NCI-H2029 (cell line): Measurements from ENCODE around the gene GRK6.

Source experiments
- DNase-seq: peaks from one replicate; lab custom pipeline; 2025; lab: John Stamatoyannopoulos, UW

GRK6 gene

DNA sequence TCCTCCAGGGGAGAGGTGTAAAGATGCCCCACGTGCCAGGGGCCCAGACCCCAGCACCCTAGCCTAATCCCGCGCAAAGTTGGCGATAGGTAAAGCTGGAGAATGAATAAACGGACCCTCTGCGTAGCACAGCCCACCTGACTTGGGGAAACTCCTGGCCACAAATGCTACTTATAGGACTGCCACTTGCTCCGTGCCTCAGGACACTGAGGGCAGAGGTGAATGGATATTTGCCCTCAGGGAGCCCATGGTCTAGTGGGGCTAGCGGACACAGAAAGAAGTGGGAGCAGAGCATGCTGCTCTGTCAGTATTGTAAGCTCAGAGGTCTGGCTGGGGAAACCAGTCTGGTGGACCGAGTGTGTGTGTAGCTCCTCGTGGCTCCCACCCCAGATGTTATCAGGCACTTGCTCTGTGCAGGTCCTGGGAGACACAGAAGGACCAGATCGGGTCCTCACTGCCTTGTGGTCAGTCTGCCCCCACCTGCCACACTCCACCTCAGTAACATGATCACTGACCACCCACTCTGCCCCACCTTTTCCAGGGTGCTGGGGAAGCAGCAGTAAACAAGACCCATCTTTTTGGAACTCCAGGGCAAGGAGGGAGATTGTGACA, 841 bp downstream of the GRK6 start:
- no peak for DNase-seq

GRCh38 chr5:177427919-177428573, 1.6 kb downstream of the GRK6 start:
- DNase-seq = no peak

GRCh38 chr5:177428574-177429217, 2.2 kb downstream of the GRK6 start:
- DNase-seq = no peak

GRCh38 chr5:177429248-177430040, 3.0 kb downstream of the GRK6 start:
- DNase-seq = no peak

GRCh38 chr5:177430140-177430951, 3.9 kb downstream of the GRK6 start:
- no peak for DNase-seq

DNA sequence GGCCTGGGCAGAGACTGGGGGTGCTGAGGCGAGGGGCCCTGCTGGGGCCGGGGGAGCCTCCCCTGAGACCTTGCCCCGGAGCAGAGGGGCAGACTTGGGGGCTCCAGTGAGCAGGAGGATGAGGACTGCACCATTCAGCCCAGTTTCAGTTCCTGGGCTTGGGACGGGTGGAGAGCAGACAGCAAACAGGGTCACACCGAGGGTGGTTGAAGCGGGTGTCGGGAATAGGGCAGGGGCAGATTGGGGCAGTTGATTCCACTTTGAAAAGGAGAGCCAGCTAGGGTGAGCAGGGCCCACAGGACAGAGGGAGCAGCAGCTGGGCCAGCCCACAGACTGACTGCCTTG, 4.5 kb downstream of the GRK6 start:
- no peak for DNase-seq

DNA sequence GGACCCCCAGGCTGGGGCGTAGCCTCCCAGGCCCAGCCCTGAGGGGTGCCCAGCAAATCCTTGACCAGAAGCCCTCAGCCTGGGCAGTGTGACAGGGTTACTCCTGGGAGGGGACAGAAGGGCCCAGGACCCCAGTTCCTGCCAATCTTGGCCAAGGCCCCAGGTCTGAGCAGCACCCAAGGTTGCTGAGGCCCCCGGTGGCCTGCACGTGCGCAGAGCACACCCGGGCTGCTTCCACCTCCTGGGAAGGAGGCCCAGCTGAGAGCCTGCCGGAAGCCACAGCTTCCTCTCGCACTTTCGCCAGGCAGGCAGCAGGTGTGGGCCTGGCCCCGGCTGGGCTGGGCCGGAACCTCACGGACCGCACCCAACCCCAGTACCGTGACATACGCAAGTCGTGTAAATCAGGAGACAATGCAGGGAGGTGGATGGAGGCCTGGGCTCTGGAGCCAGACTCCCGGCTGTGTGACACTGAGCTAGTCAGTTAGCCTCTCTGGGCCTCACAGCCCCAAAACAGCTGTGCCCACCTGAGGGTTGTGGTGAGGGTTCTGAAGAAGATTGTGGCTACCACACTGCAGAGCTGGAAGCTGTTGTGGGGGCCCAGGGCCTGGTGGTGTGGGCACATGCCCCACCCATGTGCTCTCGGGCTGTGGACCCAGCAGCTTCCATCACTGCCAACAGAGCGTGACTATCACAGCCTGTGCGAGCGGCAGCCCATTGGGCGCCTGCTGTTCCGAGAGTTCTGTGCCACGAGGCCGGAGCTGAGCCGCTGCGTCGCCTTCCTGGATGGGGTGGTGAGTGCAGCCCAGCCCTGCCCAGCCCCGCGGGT, 5.1 kb downstream of the GRK6 start:
- DNase-seq = no peak

- no peak for DNase-seq
Observed at GRCh38 chr5:177432143-177432838, 5.8 kb downstream of the GRK6 start.

DNA sequence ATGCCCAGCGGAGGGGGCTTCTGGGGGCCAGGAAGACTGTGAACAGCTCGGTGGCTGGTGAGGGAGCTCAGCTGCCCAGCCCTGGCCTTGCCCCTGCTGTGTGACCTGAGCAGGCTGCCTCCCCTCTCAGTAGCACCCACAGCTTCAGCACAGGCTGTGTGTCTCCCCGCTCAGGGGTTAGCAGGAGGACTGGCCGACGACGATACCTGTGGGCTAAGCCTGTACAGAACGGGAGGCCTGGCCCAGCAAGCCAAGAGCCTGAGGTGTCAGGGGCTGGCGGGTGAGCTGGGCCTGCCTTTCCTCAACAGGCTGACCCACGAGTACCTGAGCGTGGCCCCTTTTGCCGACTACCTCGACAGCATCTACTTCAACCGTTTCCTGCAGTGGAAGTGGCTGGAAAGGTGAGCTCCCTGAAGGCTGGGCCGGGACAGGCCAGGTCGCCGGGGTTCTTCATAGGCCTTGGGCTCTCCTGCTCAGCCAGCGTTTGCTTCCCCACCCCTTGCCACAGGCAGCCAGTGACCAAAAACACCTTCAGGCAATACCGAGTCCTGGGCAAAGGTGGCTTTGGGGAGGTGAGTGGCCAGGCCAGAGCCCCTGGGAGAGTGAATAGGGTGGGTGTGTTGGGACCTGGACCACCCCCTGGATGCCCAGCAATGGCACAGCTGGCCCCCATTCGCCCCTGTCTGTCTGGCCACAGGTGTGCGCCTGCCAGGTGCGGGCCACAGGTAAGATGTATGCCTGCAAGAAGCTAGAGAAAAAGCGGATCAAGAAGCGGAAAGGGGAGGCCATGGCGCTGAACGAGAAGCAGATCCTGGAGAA, 6.6 kb downstream of the GRK6 start:
- no peak for DNase-seq

GRCh38 chr5:177433658-177434217, 7.3 kb downstream of the GRK6 start:
- DNase-seq = no peak

- no peak for DNase-seq
Observed at GRCh38 chr5:177434437-177434836, 8.0 kb downstream of the GRK6 start.

DNA sequence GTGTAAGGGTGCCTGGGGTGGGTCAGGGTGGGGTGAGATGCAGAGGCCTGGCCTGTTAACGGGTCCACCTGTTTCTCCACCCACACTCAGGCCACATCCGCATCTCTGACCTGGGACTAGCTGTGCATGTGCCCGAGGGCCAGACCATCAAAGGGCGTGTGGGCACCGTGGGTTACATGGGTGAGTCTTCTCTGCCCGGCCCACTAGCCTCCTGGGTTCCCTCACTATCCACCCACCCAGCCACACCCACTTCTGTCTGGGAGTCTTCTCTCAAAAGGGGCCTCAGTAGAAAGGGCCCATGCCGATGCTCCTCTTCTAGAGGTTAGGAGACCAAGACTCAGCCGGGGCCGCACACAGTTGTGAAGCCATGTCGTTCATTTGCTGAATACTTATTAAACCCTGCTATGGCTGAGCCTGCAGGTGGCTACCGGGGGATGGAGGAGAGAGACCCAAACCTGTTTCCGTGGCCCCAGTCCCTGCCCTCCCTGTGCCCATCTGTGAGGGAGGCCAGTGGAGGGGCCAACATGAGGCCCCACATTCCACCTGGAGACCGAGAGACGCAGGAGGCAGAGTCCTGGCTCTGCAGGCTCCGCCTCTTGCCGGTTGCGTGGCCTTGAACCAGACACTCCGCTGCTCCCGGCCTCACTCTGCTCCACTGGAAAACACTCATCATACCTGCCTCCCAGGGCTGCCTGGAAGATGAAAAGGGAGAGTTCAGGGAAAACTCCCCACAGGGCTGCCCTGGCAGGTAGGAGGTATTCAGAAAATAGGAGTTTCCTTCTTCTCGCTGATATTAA, 8.7 kb downstream of the GRK6 start:
- DNase-seq = no peak

DNA sequence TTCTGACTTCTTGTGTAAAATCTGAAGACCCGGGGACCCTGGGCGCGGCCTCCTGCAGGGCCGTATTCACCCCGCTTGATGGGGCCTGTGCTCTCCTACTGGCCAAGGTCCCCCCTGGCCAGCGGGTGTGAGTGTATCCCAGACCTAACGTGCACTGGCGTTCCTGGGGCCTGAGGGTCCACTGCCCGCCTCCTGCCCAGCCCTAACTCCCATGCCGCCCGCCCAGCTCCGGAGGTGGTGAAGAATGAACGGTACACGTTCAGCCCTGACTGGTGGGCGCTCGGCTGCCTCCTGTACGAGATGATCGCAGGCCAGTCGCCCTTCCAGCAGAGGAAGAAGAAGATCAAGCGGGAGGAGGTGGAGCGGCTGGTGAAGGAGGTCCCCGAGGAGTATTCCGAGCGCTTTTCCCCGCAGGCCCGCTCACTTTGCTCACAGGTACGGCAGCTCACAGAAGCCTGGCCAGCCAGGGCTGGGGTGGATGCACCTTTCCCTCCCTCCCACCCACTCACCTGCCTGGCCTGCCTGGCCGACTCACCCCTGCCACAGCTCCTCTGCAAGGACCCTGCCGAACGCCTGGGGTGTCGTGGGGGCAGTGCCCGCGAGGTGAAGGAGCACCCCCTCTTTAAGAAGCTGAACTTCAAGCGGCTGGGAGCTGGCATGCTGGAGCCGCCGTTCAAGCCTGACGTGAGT, 9.5 kb downstream of the GRK6 start:
- DNase-seq = no peak

DNA sequence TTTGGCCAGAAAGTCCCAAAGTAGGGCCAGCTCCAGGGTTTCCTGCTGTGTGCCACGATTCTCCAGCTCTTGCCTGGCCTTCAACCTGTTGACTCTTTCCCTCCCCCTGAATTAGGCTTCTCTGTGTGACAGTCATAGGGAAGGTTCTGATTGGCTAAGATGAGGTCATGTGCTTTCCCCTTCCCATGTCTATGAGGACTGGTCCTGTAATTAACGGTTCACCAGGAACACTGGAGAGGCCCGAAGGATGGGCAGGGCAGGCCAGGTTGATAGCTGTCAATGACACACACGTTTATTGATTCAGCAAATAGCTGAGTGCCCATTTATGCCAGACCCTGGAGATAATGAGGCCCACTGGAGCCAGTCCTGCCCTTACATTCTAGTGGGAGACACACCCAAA, 11.1 kb downstream of the GRK6 start:
- no peak for DNase-seq

- DNase-seq = no peak
Observed at GRCh38 chr5:177438468-177438867, 12.0 kb downstream of the GRK6 start.

DNA sequence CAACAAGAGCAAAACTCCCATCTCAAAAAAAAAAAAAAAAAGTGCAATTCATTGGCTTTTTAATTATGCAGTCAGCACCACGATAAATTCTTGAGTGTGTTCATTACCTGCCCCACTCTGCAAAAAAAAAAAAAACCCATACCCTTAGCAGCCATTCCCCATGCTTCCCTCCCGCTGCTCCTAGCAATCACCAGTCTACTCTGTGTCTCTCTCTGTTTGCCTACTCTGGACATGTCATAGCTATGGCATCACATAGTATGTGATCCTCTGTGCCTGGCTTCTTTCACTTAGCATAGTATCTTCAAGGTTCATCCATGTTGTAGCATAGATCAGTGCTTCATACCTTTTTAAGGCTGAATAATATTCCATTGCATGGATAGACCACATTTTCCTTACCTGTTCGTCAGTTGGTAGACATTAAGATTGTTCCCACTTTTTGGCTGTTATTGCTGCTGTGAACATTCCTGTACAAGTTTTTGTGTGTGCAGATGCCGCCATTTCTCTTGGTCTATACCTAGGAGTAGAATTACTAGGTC, 13.1 kb downstream of the GRK6 start:
- DNase-seq = no peak

- no peak for DNase-seq
Observed at GRCh38 chr5:177440211-177440989, 13.9 kb downstream of the GRK6 start.
